ENCODE measurements around the gene SLC25A21. TPM values are rescaled to one million over a fixed set of nuclear protein-coding genes. Genes with fewer than 3 reads are reported as not detected.
"Not testable (repeated sequence)": the region's sequence is repeated elsewhere in the genome, so short reads cannot be mapped to it uniquely, and the experiment has no call there.

SLC25A21 gene
- total RNA-seq, 1 donor, result 1.3 TPM

- no peak for TF ChIP-seq CTCF (IDR thresholded peaks at IDR 0.05; ENCODE audit: insufficient read depth, low read depth, low read length)
- DNase-seq (ENCODE audit: low read depth), result no peak
- no peak overlapping the region for H3K4me3 ChIP-seq (ENCODE audit: low read depth, low read length)
Observed at GRCh38 chr14:37170993-37171392, 1.4 kb downstream of the SLC25A21 start.

DNA sequence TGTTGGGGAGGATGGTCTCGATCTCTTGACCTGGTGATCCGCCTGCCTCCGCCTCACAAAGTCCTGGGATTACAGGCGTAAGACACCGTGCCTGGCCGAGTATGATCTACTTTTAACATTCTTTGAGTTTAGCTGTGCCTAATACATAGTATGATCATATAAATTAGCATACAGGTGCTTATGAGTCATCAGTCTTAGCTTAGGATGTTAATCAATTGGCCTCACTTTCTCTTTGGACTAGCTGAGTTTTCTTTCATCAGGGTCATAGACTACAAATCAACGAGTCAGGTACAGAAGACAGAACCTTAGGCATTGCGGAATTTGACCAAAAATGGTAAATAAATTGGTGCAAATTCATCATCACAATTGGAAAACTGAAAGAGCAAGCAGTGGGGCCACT lies 2.2 kb downstream of the SLC25A21 start:
- no peak for DNase-seq (ENCODE audit: low read depth)
- H3K4me3 ChIP-seq (ENCODE audit: low read depth, low read length), result no peak overlapping the region
- TF ChIP-seq CTCF (IDR thresholded peaks at IDR 0.05; ENCODE audit: insufficient read depth, low read depth, low read length), result no peak

DNA sequence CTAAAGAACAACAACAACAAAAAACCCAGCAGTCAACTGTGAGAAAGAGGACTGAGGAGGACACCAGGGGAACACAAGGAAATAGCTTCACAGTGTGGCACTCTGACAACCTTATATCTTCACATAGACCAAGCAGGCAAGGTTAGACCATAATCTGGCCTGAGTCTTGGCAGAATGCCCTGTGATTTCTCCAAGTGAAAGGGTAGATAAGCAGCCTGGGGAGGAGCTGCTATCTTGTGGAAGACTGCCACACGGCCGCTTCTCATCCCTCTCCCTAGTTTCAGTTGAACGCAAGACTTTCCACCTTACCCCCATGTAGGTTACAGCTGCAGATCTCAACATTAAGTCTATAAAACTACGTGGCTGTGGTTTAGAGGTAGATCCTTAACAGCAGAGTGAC lies 3.7 kb downstream of the SLC25A21 start:
- no peak for TF ChIP-seq CTCF (IDR thresholded peaks at IDR 0.05; ENCODE audit: insufficient read depth, low read depth, low read length)
- DNase-seq (ENCODE audit: low read depth), result no peak
- H3K4me3 ChIP-seq (ENCODE audit: low read depth, low read length), result no peak overlapping the region

- TF ChIP-seq CTCF (IDR thresholded peaks at IDR 0.05; ENCODE audit: insufficient read depth, low read depth, low read length), result no peak
- H3K4me3 ChIP-seq (ENCODE audit: low read depth, low read length), result no peak overlapping the region
- DNase-seq (ENCODE audit: low read depth), result no peak
Observed at GRCh38 chr14:37167151-37168047, 5.0 kb downstream of the SLC25A21 start.

GRCh38 chr14:37165794-37166193 lies 6.6 kb downstream of the SLC25A21 start:
- no peak overlapping the region for H3K4me3 ChIP-seq (ENCODE audit: low read depth, low read length)
- no peak for TF ChIP-seq CTCF (IDR thresholded peaks at IDR 0.05; ENCODE audit: insufficient read depth, low read depth, low read length)
- DNase-seq (ENCODE audit: low read depth), result no peak

DNA sequence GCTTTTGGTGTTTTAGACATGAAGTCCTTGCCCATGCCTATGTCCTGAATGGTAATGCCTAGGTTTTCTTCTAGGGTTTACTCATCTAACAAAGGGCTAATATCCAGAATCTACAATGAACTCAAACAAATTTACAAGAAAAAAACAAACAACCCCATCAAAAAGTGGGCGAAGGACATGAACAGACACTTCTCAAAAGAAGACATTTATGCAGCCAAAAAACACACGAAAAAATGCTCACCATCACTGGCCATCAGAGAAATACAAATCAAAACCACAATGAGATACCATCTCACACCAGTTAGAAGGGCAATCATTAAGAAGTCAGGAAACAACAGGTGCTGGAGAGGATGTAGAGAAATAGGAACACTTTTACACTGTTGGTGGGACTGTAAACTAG lies 10.1 kb downstream of the SLC25A21 start:
- H3K4me3 ChIP-seq (ENCODE audit: low read depth, low read length); DNase-seq (ENCODE audit: low read depth): not testable (repeated sequence)

DNA sequence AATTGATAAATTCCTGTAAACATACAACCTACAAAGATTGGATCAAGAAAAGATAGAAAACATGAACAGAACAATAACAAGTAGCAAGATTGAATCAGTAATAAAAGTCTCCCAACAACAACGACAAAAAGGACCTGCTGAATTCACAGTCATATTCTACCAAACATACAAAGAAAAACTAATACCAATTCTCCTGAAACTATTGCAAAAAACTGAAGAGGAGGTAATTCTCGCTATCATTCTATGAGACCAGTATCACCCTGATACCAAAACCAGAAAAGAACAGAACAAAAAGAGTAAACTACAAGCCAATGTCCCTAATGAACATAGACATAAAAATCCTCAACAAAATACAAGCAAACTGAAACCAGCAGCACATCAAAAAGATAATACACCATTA lies 14.4 kb downstream of the SLC25A21 start:
- H3K4me3 ChIP-seq (ENCODE audit: low read depth, low read length), result no peak overlapping the region
- DNase-seq (ENCODE audit: low read depth), result no peak
- no peak for TF ChIP-seq CTCF (IDR thresholded peaks at IDR 0.05; ENCODE audit: insufficient read depth, low read depth, low read length)

Data from fibroblast of villous mesenchyme (primary cell).